HL-60 (cell line): Measurements from ENCODE around the gene MAP3K5.
"Not testable (repeated sequence)": the region's sequence is repeated elsewhere in the genome, so short reads cannot be mapped to it uniquely, and the experiment has no call there.

ENCODE experiments used
- DNase-seq, 2 experiments: peaks; one replicate each; pipeline ENCODE4 v3.0.0-alpha.2; 2010 to 2020; ENCODE audit warnings: low read depth in 1 of 2, low spot score in 1 of 2
- H3K27ac ChIP-seq: fragments of 250-450 bp; sonication (Bioruptor Pico); replicated peaks from 2 replicates; pipeline ENCODE4 v1.5.1; 2020; ENCODE audit warnings: mild to moderate bottlenecking, moderate library complexity
- H3K27me3 ChIP-seq: fragments of 250-450 bp; sonication (Bioruptor Pico); 2 replicates; pipeline ENCODE4 v1.5.1; 2021; ENCODE audit warnings: mild to moderate bottlenecking, moderate library complexity; ENCODE audit not compliant: insufficient read depth, poor library complexity, severe bottlenecking
- H3K4me3 ChIP-seq: replicated peaks from 2 replicates; pipeline ENCODE4 v1.5.1; 2011; ENCODE audit warnings: mild to moderate bottlenecking, control low read depth, low read length; ENCODE audit not compliant: insufficient read depth
- CTCF ChIP-seq: IDR thresholded peaks from one replicate; pipeline ENCODE4 v1.5.1; 2011; ENCODE audit warnings: low read length, control low read depth, inconsistent platforms; ENCODE audit not compliant: insufficient read depth
- GABPA ChIP-seq: IDR thresholded peaks from 2 replicates; pipeline ENCODE4 v1.6.1; 2012; ENCODE audit warnings: low read depth
- POLR2AphosphoS5 ChIP-seq: IDR thresholded peaks from 2 replicates; pipeline ENCODE4 v1.6.1; 2012; ENCODE audit warnings: low read depth
- REST ChIP-seq: IDR thresholded peaks from 2 replicates; pipeline ENCODE4 v1.6.1; 2012; ENCODE audit warnings: low read depth; ENCODE audit not compliant: insufficient replicate concordance
- SPI1 ChIP-seq: IDR thresholded peaks from 2 replicates; pipeline ENCODE4 v1.6.1; 2012; ENCODE audit warnings: low read depth, mild to moderate bottlenecking, borderline replicate concordance

Gene MAP3K5

GRCh38 chr6:136717716-136717990, 74.6 kb downstream of the MAP3K5 start:
- no peak overlapping the region for H3K4me3 ChIP-seq
- no peak for TF ChIP-seq SPI1
- TF ChIP-seq GABPA, result no peak
- no peak for TF ChIP-seq POLR2AphosphoS5
- no peak for TF ChIP-seq CTCF
- TF ChIP-seq REST, result no peak
- H3K27me3 ChIP-seq, result no peaks in the 10 kb centered on the region
- DNase-seq, result no peak
- H3K27ac ChIP-seq, result no peak overlapping the region

GRCh38 chr6:136716917-136717715, 75.2 kb downstream of the MAP3K5 start:
- Histone ChIP-seq H3K4me3 (no peak overlapping the region), H3K27ac (no peak overlapping the region), H3K27me3 (no peaks in the 10 kb centered on the region)
- DNase-seq, result no peak
- TF ChIP-seq POLR2AphosphoS5, result no peak
- TF ChIP-seq REST, result no peak
- no peak for TF ChIP-seq SPI1
- no peak for TF ChIP-seq GABPA
- TF ChIP-seq CTCF, result no peak

- H3K27ac ChIP-seq, H3K4me3 ChIP-seq, DNase-seq, H3K27me3 ChIP-seq: not testable (repeated sequence)
Measured at GRCh38 chr6:136712642-136713041, 79.6 kb downstream of the MAP3K5 start.

- TF ChIP-seq POLR2AphosphoS5 (no peak), GABPA (no peak), CTCF (no peak), SPI1 (no peak), REST (no peak)
- Histone ChIP-seq H3K27me3 (no peaks in the 10 kb centered on the region), H3K4me3 (no peak overlapping the region), H3K27ac (no peak overlapping the region)
- DNase-seq, result no peak
Measured at GRCh38 chr6:136711644-136712043, 80.6 kb downstream of the MAP3K5 start.
